ENCODE results near the gene ZG16B.

Gene ZG16B

GRCh38 chr16:2790631-2791030 lies 39.5 kb upstream of the ZG16B start:
- Histone ChIP-seq H3K36me3 (no peaks in the 10 kb centered on the region), H3K4me3 (no peak overlapping the region), H3K27me3 (peaks cover 0 to 64% of the 10 kb centered on the region in 2 donors), H3K4me1 (peaks cover 0 to 2% (median under 1%) of the 10 kb centered on the region in 4 donors), H3K27ac (no peak overlapping the region), H3K9me3 (no peaks in the 10 kb centered on the region)
- DNase-seq = no peak
- no peak for TF ChIP-seq CTCF (IDR thresholded peaks at IDR 0.05)
- intact Hi-C loops (cut with DNase I; ENCODE audit: low total_unique reads) = no loop called here

GRCh38 chr16:2791174-2791573 lies 38.9 kb upstream of the ZG16B start:
- H3K4me3 ChIP-seq = no peak overlapping the region

DNA sequence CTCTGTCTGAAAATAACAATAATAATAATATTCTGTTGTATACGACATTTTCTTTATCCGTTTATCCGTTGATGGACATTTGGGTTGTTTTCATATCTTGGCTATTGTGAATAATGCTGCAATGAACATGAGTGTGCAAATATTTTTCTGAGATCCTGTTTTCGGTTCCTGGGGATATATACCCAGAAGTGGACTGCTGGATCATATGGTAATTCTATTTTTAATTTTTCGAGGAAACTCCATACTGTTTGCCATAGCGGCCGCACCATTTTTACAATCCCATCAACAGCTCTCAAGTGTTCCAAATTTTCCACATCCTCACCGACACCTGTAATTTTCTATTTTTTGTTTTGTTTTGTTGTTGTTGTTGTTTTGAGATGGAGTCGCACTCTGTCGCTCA lies 37.2 kb upstream of the ZG16B start:
- Histone ChIP-seq H3K27me3 (peaks cover 0 to 50% of the 10 kb centered on the region in 2 donors), H3K36me3 (no peaks in the 10 kb centered on the region), H3K4me3 (no peak overlapping the region), H3K9me3 (no peaks in the 10 kb centered on the region), H3K4me1 (no peaks in the 10 kb centered on the region), H3K27ac (no peak overlapping the region)
- TF ChIP-seq CTCF (IDR thresholded peaks at IDR 0.05) = no peak
- DNase-seq = no peak
- intact Hi-C loops (cut with DNase I; ENCODE audit: low total_unique reads) = no loop called here

More at GRCh38 chr16:2791174-2791573, 38.9 kb upstream of the ZG16B start:
- H3K9me3 ChIP-seq = no peaks in the 10 kb centered on the region
- intact Hi-C loops (cut with DNase I; ENCODE audit: low total_unique reads) = no loop called here
- no peak overlapping the region for H3K27ac ChIP-seq
- no peaks in the 10 kb centered on the region for H3K4me1 ChIP-seq
- no peak for DNase-seq
- peaks cover 0 to 58% of the 10 kb centered on the region in 2 donors for H3K27me3 ChIP-seq
- no peaks in the 10 kb centered on the region for H3K36me3 ChIP-seq
- TF ChIP-seq CTCF (IDR thresholded peaks at IDR 0.05) = no peak

- TF ChIP-seq CTCF (IDR thresholded peaks at IDR 0.05) = no peak
- no peak for DNase-seq
- no peaks in the 10 kb centered on the region for H3K36me3 ChIP-seq
- no peaks in the 10 kb centered on the region for H3K4me1 ChIP-seq
- no peak overlapping the region for H3K27ac ChIP-seq
- intact Hi-C loops (cut with DNase I; ENCODE audit: low total_unique reads) = no loop called here
- H3K4me3 ChIP-seq = no peak overlapping the region
- H3K27me3 ChIP-seq = peaks cover 0 to 47% of the 10 kb centered on the region in 2 donors
- H3K9me3 ChIP-seq = no peaks in the 10 kb centered on the region
Observed at GRCh38 chr16:2795395-2796143, 34.5 kb upstream of the ZG16B start.

DNA sequence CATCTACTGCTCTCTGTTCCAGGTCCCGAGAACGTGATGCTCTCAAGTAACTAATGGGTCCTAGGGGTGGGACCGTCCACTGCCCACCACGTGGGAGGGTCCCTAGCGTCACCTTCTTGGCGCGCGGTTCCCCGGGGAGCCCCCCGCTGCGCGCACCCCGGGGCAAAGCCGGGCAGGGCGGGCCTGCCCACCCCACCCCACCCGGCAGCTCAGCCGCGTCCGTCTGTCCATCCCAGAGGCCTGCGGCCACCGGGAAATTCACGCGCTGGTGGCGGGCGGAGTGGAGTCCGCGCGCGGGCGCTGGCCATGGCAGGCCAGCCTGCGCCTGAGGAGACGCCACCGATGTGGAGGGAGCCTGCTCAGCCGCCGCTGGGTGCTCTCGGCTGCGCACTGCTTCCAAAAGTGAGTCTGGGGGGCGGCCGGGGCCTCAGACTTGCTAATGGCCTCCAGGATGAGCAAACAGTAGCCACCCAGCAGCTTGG lies 31.3 kb upstream of the ZG16B start:
- no peak for TF ChIP-seq CTCF (IDR thresholded peaks at IDR 0.05)
- no peak for DNase-seq

More for the DNA sequence above, 31.3 kb upstream of the ZG16B start:
- intact Hi-C loops (cut with DNase I; ENCODE audit: low total_unique reads) = no loop called here
- Histone ChIP-seq H3K27me3 (peaks cover 0 to 26% of the 10 kb centered on the region in 2 donors), H3K27ac (no peak overlapping the region), H3K36me3 (no peaks in the 10 kb centered on the region), H3K4me3 (no peak overlapping the region), H3K9me3 (peaks cover 0 to 3% (median 0%) of the 10 kb centered on the region in 3 donors), H3K4me1 (no peaks in the 10 kb centered on the region)
